ENCODE measurements around the gene P4HA2. TPM values are rescaled to one million over a fixed set of nuclear protein-coding genes. Genes with fewer than 3 reads are reported as not detected.

The P4HA2 gene
- total RNA-seq, 2 experiments from 2014 or later = 0.32 to 7.2 TPM

GRCh38 chr5:132238901-132239500, 11.3 kb upstream of the P4HA2 start:
- intact Hi-C loops (cut with micrococcal nuclease; ENCODE audit: unreplicated experiment) = loop anchor here (5.0 kb wide), 1 partner anchor 47 kb away; no protein-coding TSS in a partner anchor
- Histone ChIP-seq H3K27ac (ENCODE audit: low read depth, low read length, poor library complexity, severe bottlenecking) (no peak overlapping the region), H3K79me2 (ENCODE audit: insufficient read depth, low read depth, low read length) (no peaks in the 10 kb centered on the region), H3K9me3 (ENCODE audit: low read length) (peaks cover 14% of the 10 kb centered on the region; the same call in 1 of the 2 replicates), H4K20me1 (ENCODE audit: insufficient read depth, low read length) (no peaks in the 10 kb centered on the region), H3K36me3 (ENCODE audit: insufficient read depth, low read length) (no peaks in the 10 kb centered on the region; the same call in 1 of the 2 replicates), H3K9me2 (ENCODE audit: insufficient read depth, low read length) (no peaks in the 10 kb centered on the region), H3K4me3 (ENCODE audit: low read depth, low read length, poor library complexity, severe bottlenecking) (no peak overlapping the region), H3K4me2 (ENCODE audit: low read length) (no peak overlapping the region), H2AFZ (ENCODE audit: low read length) (no peak overlapping the region), H3K4me1 (ENCODE audit: insufficient read depth, low read length, poor library complexity, severe bottlenecking) (peaks cover 40% of the 10 kb centered on the region)
- no TSS peak for BruUV-seq (replicated peaks)
- no peak for DNase-seq (ENCODE audit: low spot score)
- ChIA-PET POLR2A (interaction anchor here (1.2 to 1.6 kb wide), 2 partner anchors 10 to 44 kb away, joined by 3 to 4 read pairs; no protein-coding TSS in a partner anchor), CTCF (ENCODE audit: unreplicated experiment) (interaction anchor here (1.0 to 1.3 kb wide), 4 partner anchors 10 to 36 kb away, joined by 3 to 4 read pairs (median 4); no protein-coding TSS in a partner anchor)
- no peak for TF ChIP-seq EZH2phosphoT487 (IDR thresholded peaks at IDR 0.05; ENCODE audit: borderline replicate concordance, low read depth, low read length)
- TF ChIP-seq CTCF (conservative IDR thresholded peaks at IDR 0.05; ENCODE audit: low read length) = no peak

- intact Hi-C loops (cut with micrococcal nuclease; ENCODE audit: unreplicated experiment) = loop anchor here (5.0 kb wide), 1 partner anchor 46 kb away; no protein-coding TSS in a partner anchor
These were observed 10.6 kb upstream of the P4HA2 start for GRCh38 chr5:132238169-132238744.

More at GRCh38 chr5:132238169-132238744, 10.6 kb upstream of the P4HA2 start:
- no peak for TF ChIP-seq EZH2phosphoT487 (IDR thresholded peaks at IDR 0.05; ENCODE audit: borderline replicate concordance, low read depth, low read length)
- peak; percentile 92 for TF ChIP-seq CTCF (conservative IDR thresholded peaks at IDR 0.05; ENCODE audit: low read length)
- Histone ChIP-seq H3K4me2 (ENCODE audit: low read length) (no peak overlapping the region), H3K9me2 (ENCODE audit: insufficient read depth, low read length) (no peaks in the 10 kb centered on the region), H3K9me3 (ENCODE audit: low read length) (peaks cover 11% of the 10 kb centered on the region; the same call in 1 of the 2 replicates), H4K20me1 (ENCODE audit: insufficient read depth, low read length) (no peaks in the 10 kb centered on the region), H3K4me3 (ENCODE audit: low read depth, low read length, poor library complexity, severe bottlenecking) (no peak overlapping the region), H3K36me3 (ENCODE audit: insufficient read depth, low read length) (no peaks in the 10 kb centered on the region), H2AFZ (ENCODE audit: low read length) (peak overlapping the region; percentile 45; the same call in 1 of the 2 replicates), H3K4me1 (ENCODE audit: insufficient read depth, low read length, poor library complexity, severe bottlenecking) (peaks cover 33% of the 10 kb centered on the region), H3K79me2 (ENCODE audit: insufficient read depth, low read depth, low read length) (no peaks in the 10 kb centered on the region), H3K27ac (ENCODE audit: low read depth, low read length, poor library complexity, severe bottlenecking) (no peak overlapping the region)
- ChIA-PET POLR2A (interaction anchor here (0.7 to 2.4 kb wide), 7 partner anchors 8 to 56 kb away, joined by 3 to 7 read pairs (median 3); no protein-coding TSS in a partner anchor), CTCF (ENCODE audit: unreplicated experiment) (interaction anchor here (1.0 to 1.5 kb wide), 5 partner anchors 9 to 58 kb away, joined by 3 to 5 read pairs (median 4); no protein-coding TSS in a partner anchor)
- peak; percentile 82 for DNase-seq (ENCODE audit: low spot score)
- BruUV-seq (replicated peaks) = no TSS peak
